Measurements from ENCODE around the gene NCS1.

Gene NCS1

DNA sequence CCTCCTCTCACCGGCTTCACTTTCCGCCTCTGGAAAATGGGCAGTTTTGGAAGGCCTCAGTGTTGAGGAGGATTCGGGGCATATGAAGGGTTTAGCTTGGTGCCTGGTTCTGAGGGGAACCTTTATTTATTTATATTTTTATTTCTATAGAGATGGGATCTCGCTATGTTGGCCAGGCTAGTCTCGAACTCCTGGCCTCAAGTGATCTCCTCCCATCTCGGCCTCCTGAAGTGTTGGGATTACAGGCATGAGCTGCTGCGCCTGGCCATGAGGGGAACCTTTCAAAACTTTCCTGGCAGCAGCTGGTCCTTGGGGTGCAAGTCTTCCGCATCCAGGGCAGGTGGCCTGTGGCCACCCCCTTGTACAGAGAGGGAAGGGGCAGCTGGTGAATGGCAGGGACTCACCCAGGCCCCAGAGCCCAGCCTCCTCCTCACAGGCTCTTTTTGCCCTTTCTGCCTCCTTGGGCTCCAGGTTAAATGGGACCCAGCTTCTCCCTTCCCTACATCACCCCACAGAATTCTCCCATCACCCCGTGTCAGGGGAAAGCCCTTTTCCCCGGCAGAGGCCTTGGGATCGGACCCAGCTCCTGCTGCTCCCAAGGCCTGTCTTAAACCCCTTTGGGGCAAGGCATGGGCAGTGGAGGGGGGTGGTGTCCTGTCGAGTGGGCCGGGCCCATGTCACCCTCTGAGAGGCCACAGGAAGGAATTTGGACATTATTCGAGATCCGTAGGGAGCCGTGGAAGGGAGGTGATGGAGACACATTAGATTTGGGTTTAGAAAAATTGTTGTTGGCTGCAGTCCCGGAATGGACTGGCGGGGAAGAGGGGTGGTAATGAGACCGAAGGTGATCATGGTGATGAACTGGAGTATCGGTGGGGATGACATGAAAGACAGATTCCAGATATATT, 5.9 kb downstream of the NCS1 start:
- no peak for DNase-seq

DNA sequence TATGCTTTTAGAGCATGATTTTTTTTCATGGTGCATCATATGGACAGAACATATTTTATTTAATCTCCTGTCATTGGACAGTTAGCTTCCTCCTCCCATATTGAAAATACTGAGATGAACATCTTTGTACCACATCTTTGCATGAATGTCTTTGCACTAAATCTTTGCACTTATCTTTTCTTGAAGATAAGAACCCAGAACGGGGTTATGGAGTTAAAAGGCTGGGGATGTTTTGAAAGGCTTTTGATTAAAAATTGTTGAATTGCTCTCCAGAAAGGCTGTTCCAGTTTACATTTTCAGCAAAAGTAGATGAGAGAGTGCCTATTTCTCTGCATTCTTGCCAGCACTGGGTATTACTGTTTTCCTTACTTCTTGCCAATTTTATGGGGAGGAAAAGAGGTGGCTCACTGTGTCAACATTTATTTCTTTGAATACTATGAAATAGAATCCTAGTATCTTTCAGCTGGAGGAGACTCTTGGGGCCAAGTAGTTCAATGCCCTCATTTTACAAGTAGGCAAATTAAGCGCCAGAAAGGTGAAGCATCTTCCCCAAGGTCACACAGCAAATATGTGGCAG, 7.2 kb downstream of the NCS1 start:
- DNase-seq, result no peak

DNA sequence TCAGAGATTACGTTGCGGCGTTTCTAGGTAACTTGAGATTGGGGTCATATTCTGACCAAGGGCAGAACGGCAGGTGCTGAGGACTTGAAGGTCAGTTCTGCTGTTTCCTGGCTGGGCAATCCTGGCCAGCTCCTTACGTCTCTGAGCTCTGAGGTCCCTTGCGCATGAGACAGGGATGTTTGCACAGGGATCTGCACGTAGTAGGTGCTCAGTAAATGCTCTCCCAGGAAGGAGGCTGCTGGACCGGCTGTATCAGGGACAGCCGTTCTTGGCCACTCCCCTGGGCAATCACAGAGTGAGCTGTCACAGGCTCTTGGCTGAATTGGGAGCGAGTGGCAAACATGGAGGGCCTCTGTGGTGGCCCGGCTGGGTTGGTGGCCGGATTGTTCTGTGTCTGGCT, 8.3 kb downstream of the NCS1 start:
- no peak for DNase-seq

DNA sequence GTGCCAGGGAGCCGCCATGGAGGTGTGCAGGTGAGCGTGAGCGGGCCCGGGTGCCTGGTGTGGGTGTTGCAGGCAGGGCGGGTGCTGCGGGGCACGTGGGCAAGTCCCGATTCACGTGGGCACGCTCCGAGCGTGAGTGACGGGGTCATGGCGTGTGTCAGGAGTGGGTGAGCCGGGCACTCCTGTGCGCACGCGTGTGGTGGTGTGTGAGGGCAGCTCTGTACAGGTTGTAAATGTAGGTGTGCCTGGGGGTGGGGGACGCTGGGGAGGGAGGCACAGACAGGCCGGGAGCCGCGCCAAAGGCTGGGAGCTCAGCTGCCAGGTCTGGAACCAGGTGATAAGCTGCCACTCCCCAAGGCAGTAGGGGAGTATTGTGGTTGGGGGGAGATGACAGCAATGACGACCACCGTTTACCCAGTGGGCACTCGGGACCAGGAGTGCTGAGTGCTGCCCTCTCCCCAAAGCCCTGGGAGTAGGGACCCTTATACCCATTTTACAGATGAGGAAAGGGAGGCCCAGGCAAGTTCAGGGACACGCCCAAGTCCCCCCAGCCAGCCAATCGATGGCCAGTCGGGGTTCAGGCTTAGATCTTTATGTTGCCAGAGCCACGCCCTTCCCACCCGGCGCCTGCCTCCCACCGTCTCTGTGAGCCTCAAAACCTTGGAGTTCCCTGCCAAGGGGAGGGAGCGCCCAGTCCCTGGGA, 9.6 kb downstream of the NCS1 start:
- DNase-seq, result no peak

DNA sequence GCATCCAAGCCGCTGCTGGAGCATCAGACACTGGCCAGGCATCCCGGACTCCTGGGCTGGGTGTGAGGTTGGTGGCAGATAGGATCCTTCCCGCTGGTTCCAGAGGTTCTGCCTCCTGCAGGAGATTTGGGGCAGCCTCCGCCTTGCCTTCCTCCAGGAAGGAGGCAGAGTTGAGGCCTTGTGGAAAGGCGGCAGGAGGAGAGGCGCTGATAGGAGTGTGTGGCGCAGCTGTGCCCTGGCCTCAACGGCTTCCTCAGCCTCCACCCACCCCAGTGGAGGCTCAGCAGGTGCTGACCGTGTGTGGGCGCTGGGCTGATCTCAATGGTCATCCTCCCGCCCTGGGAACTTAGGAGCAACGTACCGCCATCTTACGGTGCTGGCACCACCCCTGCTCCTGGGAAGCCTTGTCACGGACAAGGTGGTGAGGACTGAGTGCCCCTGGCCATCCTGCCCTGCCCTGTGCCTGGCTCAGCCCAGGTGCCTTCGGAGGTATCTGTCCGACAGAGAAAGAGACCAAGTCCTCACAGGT, 10.2 kb downstream of the NCS1 start:
- DNase-seq, result no peak

DNA sequence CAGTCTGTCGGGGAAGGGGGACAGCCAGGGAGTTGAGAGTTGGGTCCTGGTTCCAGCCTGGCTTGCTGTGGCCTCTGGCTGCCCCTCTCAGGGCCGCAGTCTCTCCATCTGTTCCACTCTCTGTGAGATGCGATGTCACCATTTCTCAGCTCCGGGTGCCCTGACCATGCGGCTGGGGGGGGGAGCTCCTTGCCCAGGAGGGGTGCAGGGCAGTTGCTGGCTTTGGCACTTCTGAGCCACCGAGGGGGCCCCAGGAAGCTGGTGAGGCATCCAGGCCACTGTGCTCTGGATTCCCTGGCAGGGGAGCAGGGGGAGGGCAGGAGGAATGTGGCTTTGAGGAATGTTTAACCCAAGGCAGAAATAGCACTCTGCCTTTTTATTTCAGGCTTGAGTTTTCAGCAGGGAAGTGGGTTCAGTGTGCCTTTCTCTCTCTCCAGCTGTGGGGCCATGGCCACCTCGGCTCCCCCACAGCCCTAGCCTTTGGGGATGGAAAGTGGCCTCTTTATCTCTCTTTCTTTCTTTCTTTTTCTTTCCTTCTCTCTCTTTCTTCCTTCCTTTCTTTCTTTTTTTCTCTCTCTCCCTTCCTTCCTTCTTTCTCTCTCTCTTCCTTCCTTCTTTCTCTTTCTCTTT, 11.0 kb downstream of the NCS1 start:
- no peak for DNase-seq

DNA sequence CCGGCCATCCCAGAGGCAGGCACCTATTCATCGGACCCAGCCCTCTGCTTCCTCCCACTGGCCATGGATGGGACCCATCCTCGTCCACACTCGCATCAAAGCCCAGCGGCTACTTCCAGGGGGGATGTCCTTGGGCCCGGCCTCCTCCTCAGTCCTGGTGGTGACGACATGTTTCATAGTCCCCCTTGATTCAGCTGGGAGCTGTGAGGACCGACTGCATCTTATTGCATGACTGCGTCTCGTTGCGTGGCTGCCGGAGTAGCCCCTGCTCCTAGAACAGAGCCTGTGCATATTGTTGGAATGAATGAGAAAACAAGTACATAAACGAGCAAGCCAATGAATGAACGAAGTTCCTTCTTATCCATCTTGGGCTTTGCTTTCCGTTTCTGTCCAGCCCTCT, 12.8 kb downstream of the NCS1 start:
- DNase-seq, result no peak

DNA sequence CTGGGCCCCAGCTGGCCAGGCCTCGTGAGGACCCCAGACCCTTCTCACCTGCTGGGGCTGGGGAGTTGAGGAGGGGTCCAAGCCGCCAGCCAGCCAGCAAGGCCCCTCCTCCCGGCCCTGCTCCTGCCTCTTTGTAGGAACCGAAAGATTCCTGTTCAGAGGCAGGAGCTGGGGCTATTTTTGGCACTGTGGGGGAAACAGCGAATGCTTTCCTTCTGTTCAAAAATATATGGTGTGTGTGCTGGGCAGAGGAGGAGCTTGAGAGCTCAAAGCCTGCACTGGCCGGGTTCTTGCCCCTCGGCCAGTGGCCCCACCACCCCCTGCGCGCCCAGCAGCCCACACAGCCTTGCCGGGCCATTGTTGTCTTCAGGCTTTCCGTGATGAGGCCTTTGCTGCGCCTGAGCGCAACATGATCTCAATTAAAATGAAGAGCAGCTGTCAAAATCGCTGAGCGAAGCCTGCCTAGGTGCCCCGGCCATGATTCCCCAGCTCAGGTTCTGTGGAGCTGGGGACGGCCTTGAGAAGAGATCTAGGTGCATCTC, 13.4 kb downstream of the NCS1 start:
- DNase-seq, result no peak

DNA sequence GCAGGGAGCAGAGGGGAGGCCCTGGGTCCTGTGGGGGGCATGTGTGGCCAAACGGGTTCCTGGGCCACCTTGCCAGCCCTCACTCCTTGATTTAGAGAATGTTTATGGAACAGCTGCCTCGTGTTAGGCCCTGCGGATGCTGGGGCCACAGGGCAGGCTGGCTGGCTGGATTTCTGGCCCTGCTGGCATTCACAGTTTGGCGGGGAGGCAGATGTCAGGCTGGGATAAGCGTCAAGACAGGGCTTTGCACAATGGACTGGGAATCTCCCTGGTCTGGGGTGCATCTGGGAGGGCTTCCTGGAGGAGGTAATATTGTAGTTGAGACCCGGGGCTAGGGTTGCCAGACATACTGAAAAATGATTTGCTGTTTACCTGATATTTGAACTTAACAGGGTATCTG, 13.8 kb downstream of the NCS1 start:
- no peak for DNase-seq

DNA sequence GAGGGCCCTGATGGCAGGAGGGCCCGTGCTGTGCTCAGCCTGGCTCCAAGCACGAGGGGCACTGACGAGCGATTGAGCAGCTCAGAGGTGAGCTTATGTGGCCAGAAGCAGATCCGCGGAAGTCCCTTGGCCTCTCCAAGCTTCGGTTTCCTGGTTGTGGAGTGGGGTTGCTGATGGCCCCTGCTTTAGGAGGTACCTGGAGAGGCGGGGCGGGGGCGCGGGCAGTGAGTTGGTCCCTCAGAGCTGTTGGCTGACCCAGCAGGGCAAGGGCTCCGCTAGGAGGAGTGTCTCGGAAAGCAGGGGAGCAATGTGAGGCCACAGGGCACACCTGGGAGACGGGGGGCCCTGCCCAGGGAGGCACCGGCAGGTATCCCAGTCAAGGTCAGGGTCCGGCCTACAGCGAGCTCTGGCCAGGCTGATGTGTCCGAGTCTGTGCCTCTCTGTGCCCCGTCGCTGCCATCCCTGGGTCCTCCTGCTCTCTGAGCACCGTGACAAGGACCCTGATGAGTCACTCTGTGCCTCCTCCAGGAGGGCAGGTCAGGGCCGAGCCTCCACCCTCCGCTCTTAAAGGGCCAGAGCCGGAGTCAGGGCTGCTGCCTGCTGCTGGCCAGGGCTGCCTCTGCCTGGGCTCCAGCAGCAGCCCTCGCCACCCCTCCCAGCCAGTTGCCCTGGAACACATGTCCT, 14.8 kb downstream of the NCS1 start:
- DNase-seq, result peak in 1 of 2 donors; percentile 22

DNA sequence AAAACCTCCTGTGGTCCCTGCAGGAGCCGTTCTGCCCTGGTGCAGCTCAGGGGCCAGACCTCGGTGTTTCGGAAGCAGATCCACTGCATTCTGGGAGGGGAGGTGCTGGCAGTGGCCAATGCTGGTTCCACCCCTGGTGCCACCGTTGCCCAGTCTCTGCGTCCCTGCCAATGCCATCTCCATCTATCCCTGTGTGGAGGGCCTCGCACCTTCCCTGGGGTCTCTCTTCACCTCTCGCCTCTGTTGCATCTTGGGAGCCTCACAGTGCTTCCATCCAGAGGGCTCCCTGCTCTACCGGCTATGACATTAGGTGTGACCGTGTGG, 15.3 kb downstream of the NCS1 start:
- DNase-seq, result no peak

DNA sequence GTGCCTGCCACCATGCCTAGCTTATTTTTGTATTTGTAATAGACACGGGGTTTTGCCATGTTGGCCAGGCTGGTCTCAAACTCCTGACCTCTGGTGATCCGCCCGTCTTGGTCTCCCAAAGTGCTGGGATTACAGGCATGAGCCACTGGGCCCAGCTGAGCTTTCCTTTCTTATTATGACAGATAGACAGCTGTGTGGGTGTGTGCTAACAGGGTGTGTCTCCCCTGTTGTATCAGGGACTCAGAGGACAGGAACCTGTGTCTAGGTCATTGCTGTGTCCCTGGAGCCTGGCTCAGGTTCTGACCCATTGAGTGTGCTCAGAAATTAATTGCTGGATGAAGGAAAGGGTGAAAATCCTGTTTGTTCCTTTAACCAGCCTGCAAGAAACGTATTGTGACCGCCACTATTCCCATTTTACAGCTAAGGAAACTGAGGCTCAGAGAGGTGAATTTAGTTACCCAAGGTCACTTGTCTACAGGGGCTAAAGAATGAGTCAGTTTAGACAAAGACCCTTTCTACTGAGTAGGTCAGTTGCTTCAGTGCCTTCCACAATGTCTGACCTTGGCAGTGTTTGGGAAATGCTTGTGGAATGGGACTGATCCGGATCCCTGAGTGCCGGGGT, 16.8 kb downstream of the NCS1 start:
- DNase-seq, result no peak

DNA sequence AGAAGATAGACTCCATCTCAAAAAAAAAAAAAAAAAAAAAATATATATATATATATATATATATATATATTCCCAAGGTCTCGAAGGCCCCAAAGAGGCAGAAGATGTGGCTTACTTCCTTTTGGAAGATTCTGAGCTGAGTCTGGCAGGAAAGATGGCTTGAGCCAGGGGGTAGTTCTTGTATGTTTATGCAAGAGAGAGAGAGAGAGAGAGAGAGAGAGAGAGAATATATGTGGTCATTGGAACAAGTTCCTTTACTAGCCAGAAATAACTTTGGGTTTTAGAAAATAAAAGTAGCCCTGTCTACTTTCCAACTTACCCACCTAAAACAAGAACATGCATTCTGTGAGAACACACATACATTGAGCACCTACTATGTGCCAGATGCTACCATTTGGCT, 17.6 kb downstream of the NCS1 start:
- no peak for DNase-seq

DNA sequence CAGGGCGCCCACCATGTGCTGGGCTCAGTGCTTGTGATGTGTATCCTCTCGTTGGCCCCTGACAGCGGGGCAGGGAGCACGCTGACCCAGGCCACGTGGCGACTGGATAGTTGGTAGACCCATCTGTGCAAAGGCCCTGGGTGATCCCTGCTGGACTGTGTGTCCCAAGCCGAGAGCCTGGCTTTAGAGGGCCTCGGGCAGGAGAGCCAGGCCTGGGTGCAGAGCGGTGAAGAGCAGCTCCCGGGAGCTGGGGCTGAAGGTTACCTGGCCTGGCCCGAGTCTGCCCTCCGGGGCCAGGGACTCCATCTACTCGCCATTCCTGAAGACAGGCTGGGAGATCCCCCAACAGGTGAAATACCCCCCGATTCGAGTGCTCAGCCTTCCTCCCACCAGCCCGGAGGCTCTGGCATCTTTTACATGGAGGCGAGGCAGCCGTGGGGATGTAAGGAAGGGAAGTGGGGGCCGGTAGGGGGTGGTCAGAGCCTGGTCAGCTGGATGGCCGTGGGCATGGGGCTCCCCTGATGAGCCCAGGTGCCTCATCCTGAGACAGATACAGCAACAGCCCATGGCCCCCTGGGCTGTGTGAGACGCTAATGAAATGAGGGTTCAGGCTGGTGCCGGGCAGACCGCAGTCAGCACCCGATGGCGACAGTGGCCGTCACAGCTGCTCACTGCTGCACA, 19.0 kb downstream of the NCS1 start:
- DNase-seq, result no peak

DNA sequence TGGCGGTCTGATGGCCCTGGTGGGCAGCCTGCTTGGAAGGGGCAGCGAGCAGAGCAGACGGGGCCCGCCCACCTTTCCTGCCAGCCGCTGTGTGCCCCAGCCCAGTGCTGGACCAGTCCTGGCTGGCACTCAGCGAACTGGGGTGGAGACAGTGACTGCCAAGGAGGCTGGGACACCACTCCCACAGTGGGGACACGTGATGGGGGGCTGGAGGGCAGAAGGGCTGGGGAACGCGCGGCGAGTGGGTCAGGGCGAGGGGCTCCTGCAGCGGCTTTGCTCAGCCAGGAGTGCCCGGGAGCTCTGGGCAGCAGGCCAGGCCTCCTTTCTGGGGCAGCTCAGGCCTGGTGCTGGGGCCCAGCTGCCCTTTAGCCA, 19.5 kb downstream of the NCS1 start:
- DNase-seq, result no peak

DNA sequence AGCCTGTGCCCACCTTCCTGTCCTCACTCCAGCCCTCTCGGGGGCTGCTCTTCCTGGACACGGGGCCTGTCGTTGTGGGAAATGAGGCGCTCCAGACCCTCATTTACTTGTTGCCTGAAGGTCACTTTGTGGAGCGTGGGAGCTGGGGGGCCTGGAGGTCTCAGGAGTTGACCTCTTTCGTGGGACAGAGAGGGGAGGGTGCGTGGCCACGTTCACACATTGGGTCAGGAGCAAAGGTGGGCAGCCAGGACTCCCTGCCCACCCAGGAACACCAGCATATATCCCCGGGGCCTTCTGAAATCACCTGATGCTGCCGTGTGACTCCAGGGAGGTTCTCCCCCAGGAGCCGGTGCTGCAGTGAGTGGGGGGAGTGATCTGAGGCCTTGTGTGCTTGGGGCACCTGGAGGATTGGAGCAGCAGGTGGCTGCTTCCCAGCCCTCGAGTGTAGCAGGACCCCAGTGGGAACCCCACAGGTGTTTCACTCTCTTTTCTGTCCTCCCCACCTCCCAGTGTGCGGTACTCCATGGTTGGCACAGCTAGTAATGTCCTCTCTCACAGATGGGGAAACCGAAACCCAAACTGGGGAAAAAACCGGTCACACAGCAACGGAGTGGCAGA, 20.3 kb downstream of the NCS1 start:
- no peak for DNase-seq

DNA sequence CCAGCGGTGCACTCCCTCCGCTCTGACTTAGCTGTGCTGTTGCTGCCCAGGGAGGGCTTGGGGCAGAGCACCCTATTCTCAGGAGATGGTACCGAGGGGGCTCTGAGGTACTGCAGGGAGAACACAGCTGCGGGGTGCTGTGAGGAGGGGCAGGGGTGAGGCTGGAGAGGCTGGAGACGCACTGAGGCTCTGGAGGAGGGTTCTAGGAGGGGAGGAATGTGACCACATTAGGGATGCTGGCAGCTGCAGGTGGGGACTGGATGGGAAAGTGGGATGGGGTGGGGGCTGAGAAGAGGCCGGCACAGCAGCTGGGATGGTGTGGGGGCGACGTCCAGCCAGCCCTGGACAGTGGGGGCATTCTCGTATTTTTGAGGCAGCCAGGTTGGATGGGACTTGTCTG, 20.9 kb downstream of the NCS1 start:
- no peak for DNase-seq

DNA sequence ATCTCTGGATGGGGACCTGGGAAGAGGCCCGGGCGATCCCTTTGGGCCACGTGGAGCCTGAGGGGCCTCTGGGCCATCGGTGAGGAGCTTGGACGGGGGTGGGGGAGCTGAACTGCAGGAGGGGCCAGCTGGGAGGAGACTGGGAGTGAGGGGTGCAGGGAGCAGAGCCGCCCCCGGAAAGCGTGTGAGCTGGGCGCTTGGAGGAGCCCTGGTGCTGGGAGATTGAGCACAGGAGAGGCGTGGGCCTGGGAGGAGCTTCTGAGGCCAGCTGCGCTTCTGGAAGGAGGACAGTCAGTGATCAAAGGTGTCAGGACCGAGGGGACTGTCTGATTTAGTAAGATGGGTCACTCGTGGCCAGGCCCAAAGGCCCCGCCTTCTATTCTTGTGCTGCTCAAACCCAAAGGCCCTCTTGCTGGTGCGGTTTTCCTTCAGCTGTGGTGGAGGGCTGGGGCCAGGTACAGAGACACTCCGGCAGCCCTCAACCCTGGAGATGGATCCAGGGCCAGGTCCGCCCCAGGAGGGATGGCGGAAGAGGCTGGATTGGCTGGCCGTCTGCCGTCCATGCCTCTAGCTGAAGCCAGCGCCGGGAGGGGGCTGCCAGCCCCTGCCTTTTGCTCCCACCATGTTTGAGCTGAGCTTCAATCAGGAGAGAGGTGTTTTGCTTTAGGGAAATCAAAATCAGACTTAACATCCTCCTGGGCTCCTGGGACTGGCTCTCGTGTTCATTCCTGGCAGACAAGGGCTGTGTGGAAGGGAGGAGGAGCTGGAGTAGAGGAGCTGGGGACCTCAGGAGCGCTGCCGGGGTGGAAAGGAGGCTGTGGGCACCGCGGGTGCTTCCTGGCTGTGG, 21.6 kb downstream of the NCS1 start:
- DNase-seq, result no peak

DNA sequence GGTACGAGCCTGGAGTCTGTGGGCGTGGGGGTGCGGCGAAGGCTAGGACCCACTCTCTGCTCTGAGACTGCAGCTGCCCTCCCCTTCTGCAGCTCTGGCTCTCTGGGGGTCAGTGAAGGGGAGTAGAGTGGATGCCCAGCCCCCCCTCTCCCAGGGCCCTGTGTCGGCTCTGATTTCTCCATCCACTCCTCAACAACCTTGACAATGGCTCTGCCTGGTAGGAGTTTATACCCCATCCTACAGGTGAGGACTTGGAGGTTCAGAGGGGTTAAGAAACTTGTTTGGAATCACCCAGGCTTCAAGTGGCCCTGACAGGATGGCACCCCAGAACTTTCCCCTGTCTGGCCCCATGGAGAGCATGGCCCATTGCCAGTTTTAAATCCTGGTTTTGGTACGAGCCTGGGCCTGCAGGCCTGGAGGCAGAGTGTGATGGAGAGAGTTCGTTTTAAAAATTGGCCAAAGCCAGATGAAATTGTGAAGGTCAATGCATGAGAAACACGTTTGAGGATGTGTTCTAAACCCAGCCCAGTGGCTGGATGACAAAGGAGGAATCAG, 22.3 kb downstream of the NCS1 start:
- no peak for DNase-seq

DNA sequence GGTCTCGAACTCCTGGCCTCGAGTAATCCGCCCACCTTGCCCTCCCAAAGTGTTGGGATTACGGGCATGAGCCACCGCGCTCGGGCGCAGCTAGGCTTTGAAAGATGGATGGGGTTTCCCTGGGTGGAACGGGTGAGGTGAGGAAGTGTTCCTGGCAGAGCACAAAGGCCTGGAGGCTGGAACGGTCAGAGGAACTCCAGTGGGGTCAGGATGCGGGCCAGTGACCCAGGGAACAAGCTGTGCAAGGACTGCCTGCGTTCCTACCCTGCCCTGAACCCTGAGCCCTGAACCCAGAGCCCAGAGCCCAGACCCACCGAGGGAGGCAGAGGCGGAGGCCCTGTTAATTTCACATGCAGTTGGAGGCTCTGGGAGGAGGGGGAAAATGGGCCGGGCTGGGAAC, 23.4 kb downstream of the NCS1 start:
- no peak for DNase-seq
